Mesenchymal stem cell (in vitro differentiated cells and primary cell): Measurements from ENCODE around the gene ZNF570.
A peak's percentile ranks its signal among the peaks of the same experiment; 100 is the strongest.

Experiments
- DNase-seq: peaks from one replicate; pipeline ENCODE4 v3.0.0-alpha.2; 2013
- H2AFZ ChIP-seq: one replicate; pipeline ENCODE4 v1.6.1; 2013; ENCODE audit warnings: low read depth, mild to moderate bottlenecking, control low read depth, inconsistent platforms, low read length, moderate library complexity
- H2AK5ac ChIP-seq: 2 replicates; pipeline ENCODE4 v1.6.1; 2013; ENCODE audit warnings: low read length, moderate library complexity, mild to moderate bottlenecking, inconsistent platforms; ENCODE audit not compliant: severe bottlenecking
- H2BK120ac ChIP-seq: one replicate; pipeline ENCODE4 v1.6.1; 2013; ENCODE audit warnings: low read depth, mild to moderate bottlenecking, inconsistent platforms, low read length, moderate library complexity
- H2BK12ac ChIP-seq, 2 experiments: one replicate each; pipeline ENCODE4 v1.6.1; 2013; ENCODE audit warnings: inconsistent platforms in 2 of 2, low read length in 2 of 2, mild to moderate bottlenecking in 2 of 2, moderate library complexity in 2 of 2, control low read depth in 1 of 2
- H2BK15ac ChIP-seq: one replicate; pipeline ENCODE4 v1.6.1; 2013; ENCODE audit warnings: mild to moderate bottlenecking, low read depth, inconsistent platforms; ENCODE audit not compliant: poor library complexity, severe bottlenecking
- H2BK5ac ChIP-seq: 2 replicates; pipeline ENCODE4 v1.6.1; 2013; ENCODE audit warnings: low read depth, mild to moderate bottlenecking, low read length, control low read depth, inconsistent platforms; ENCODE audit not compliant: poor library complexity, severe bottlenecking
- H3K14ac ChIP-seq, 2 experiments: one replicate each; pipeline ENCODE4 v1.6.1; 2013; ENCODE audit warnings: inconsistent platforms in 2 of 2, low read length in 2 of 2, control low read depth in 1 of 2, mild to moderate bottlenecking in 1 of 2, moderate library complexity in 1 of 2
- H3K18ac ChIP-seq, 2 experiments: one replicate each; pipeline ENCODE4 v1.6.1; 2013; ENCODE audit warnings: inconsistent platforms in 2 of 2, low read length in 2 of 2, control low read depth in 1 of 2, low read depth in 1 of 2, mild to moderate bottlenecking in 1 of 2
- H3K23ac ChIP-seq, 2 experiments: one replicate each; pipeline ENCODE4 v1.6.1; 2013; ENCODE audit warnings: inconsistent platforms in 2 of 2, low read length in 2 of 2, mild to moderate bottlenecking in 2 of 2, moderate library complexity in 2 of 2, control low read depth in 1 of 2
- H3K27ac ChIP-seq: 2 replicates; pipeline ENCODE4 v1.5.1; 2013; ENCODE audit warnings: mild to moderate bottlenecking, moderate library complexity, low read length, control low read depth, inconsistent platforms; ENCODE audit not compliant: poor library complexity, severe bottlenecking
- H3K27me3 ChIP-seq, 2 experiments: 2 replicates each; pipeline versions ENCODE4 v1.6.1 to v1.7.0; 2013; ENCODE audit warnings: low read length in 2 of 2, mild to moderate bottlenecking in 2 of 2, moderate library complexity in 2 of 2, control low read depth in 1 of 2, inconsistent platforms in 1 of 2; ENCODE audit not compliant: control insufficient read depth in 1 of 2, insufficient read depth in 1 of 2
- H3K36me3 ChIP-seq, 2 experiments: 2 replicates each; pipeline versions ENCODE4 v1.6.1 to v1.7.0; 2013; ENCODE audit warnings: low read length in 2 of 2, control low read depth in 1 of 2, inconsistent platforms in 1 of 2, low read depth in 1 of 2, mild to moderate bottlenecking in 1 of 2; ENCODE audit not compliant: insufficient read depth in 2 of 2, control insufficient read depth in 1 of 2
- H3K4ac ChIP-seq, 2 experiments: one replicate each; pipeline ENCODE4 v1.6.1; 2013; ENCODE audit warnings: inconsistent platforms in 2 of 2, low read length in 2 of 2, mild to moderate bottlenecking in 2 of 2, moderate library complexity in 2 of 2, control low read depth in 1 of 2, low read depth in 1 of 2
- H3K4me1 ChIP-seq: 2 replicates; pipeline ENCODE4 v1.6.1; 2013; ENCODE audit warnings: low read depth, low read length, control low read depth; ENCODE audit not compliant: control insufficient read depth, insufficient read depth
- H3K4me2 ChIP-seq: 2 replicates; pipeline ENCODE4 v1.6.1; 2013; ENCODE audit warnings: low read length, mild to moderate bottlenecking, inconsistent platforms; ENCODE audit not compliant: poor library complexity, severe bottlenecking
- H3K4me3 ChIP-seq, 2 experiments: 2 replicates each; pipeline versions ENCODE4 v1.5.1 to v1.7.0; 2013; ENCODE audit warnings: low read length in 2 of 2, mild to moderate bottlenecking in 2 of 2, control low read depth in 1 of 2, low read depth in 1 of 2; ENCODE audit not compliant: insufficient read depth in 1 of 2
- H3K79me1 ChIP-seq: replicated peaks from 2 replicates; pipeline ENCODE4 v1.6.1; 2013; ENCODE audit warnings: mild to moderate bottlenecking, control low read depth, low read length, inconsistent platforms; ENCODE audit not compliant: poor library complexity, severe bottlenecking
- H3K9ac ChIP-seq: 2 replicates; pipeline ENCODE4 v1.7.0; 2013; ENCODE audit warnings: mild to moderate bottlenecking, low read length, moderate library complexity
- H3K9me3 ChIP-seq: 2 replicates; pipeline ENCODE4 v1.7.0; 2013; ENCODE audit warnings: mild to moderate bottlenecking, low read length; ENCODE audit not compliant: control insufficient read depth
- H4K8ac ChIP-seq: one replicate; pipeline ENCODE4 v1.6.1; 2013; ENCODE audit warnings: inconsistent platforms, mild to moderate bottlenecking, low read length, moderate library complexity
- H4K91ac ChIP-seq: one replicate; pipeline ENCODE4 v1.6.1; 2013; ENCODE audit warnings: mild to moderate bottlenecking, low read length, inconsistent platforms
- WGBS: methylation state at CpG from one replicate; pipeline ENCODE4 v1.1.7; 2013; ENCODE audit warnings: mixed read lengths; 5-methylcytosine and 5-hydroxymethylcytosine counted together

ZNF570 gene

DNA sequence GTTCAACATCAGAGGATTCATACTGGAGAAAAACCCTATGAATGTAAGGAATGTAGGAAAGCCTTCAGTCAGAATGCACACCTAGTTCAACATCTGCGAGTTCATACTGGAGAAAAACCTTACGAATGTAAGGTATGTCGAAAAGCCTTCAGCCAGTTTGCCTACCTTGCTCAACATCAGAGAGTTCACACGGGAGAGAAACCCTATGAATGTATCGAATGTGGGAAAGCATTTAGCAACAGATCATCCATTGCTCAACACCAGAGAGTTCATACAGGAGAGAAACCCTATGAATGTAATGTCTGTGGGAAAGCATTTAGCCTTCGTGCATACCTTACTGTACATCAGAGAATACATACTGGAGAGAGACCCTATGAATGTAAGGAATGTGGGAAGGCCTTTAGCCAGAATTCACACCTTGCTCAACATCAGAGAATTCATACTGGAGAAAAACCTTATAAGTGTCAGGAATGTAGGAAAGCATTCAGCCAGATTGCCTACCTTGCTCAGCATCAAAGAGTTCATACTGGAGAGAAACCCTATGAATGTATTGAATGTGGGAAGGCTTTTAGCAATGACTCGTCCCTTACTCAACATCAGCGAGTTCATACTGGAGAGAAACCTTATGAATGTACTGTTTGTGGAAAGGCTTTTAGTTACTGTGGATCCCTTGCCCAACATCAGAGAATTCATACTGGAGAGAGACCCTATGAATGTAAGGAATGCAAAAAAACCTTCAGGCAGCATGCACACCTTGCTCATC is 15.4 kb downstream of the ZNF570 start:
- no peak overlapping the region for H3K27ac ChIP-seq
- no peak overlapping the region for H3K4me2 ChIP-seq
- H3K36me3 ChIP-seq = peaks cover 29 to 56% of the 10 kb centered on the region in 2 experiments
- H4K8ac ChIP-seq = no peak overlapping the region
- H3K27me3 ChIP-seq = no peaks in the 10 kb centered on the region
- H3K18ac ChIP-seq = no peak overlapping the region
- H3K4me1 ChIP-seq = no peaks in the 10 kb centered on the region
- no peak overlapping the region for H2AFZ ChIP-seq
- H3K9ac ChIP-seq = no peak overlapping the region
- H4K91ac ChIP-seq = no peak overlapping the region
- H3K23ac ChIP-seq = no peak overlapping the region
- H3K14ac ChIP-seq = no peak overlapping the region
- H2BK15ac ChIP-seq = no peak overlapping the region
- H3K9me3 ChIP-seq = peaks cover 98% of the 10 kb centered on the region
- 97% methylated on average over 6 of the region's 8 CpGs for WGBS
- no peak overlapping the region for H2BK5ac ChIP-seq
- no peak overlapping the region for H2BK12ac ChIP-seq
- peak; percentile 8 for DNase-seq
- H3K79me1 ChIP-seq = peaks cover 3% of the 10 kb centered on the region
- peak overlapping the region in 1 of 2 experiments; percentile 64 for H3K4me3 ChIP-seq
- H3K4ac ChIP-seq = no peak overlapping the region
- H2AK5ac ChIP-seq = no peak overlapping the region
- H2BK120ac ChIP-seq = no peak overlapping the region

DNA sequence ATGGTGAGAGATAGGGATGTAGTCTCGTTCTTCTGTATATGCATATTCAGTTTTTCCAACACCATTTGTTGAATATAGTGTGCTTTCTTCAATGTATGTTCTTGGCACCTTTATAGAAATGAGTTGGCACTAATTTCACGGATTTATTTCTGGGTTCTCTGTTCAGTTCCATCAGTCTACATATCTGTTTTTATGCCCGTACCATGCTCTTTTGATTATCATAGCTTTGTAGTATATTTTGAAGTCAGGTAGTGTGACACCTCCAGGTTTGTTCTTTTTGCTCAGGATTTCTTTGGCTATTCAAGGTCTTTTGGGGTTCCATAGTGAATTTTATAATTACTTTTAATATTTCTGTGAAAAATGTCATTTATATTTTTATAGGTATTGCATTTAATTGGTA is 23.1 kb downstream of the ZNF570 start:
- H3K4ac ChIP-seq = no peak overlapping the region
- no peak overlapping the region for H3K4me3 ChIP-seq

DNA sequence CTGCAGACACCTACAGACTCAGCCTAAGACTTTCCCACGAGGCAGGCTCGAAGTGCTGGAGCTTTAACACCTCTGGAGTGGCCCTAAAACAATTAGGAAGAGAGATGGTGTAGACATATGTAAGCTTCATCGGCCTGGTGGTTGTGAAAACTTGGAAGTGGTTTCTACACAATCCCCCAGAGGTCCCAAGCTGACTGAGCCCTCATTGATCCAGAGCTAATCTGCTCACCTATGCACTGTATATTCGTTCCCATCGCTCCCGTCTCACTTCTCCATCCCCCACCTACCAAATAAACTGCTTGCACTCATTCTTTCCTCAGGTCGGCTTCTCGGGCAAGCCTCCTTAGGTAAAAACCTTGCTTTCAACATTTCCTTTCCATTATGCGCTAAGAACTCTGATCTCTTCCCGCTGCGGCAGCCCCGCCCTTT is 36.8 kb downstream of the ZNF570 start:
- 6% methylated on average over 10 of the region's 12 CpGs for WGBS
- no peak for DNase-seq
- H3K4me2 ChIP-seq = peak overlapping the region; percentile 46
- no peak overlapping the region for H2AK5ac ChIP-seq
- H4K91ac ChIP-seq = no peak overlapping the region
- no peak overlapping the region for H3K23ac ChIP-seq
- H2BK120ac ChIP-seq = no peak overlapping the region
- peaks cover 0 to 6% of the 10 kb centered on the region in 2 experiments for H3K36me3 ChIP-seq
- H3K18ac ChIP-seq = peak overlapping the region in 1 of 2 experiments; percentile 71
- no peak overlapping the region for H2BK12ac ChIP-seq
- peaks cover 1% of the 10 kb centered on the region for H3K4me1 ChIP-seq
- H3K9ac ChIP-seq = peak overlapping the region; percentile 88
- no peak overlapping the region for H3K4ac ChIP-seq
- H3K9me3 ChIP-seq = peaks cover 76% of the 10 kb centered on the region
- peak overlapping the region; percentile 60 to 65 for H3K4me3 ChIP-seq
- H3K27me3 ChIP-seq = no peaks in the 10 kb centered on the region
- H3K79me1 ChIP-seq = no peaks in the 10 kb centered on the region
- no peak overlapping the region for H4K8ac ChIP-seq
- H2AFZ ChIP-seq = peak overlapping the region; percentile 83
- no peak overlapping the region for H2BK15ac ChIP-seq
- H3K27ac ChIP-seq = peak overlapping the region; percentile 88
- H3K14ac ChIP-seq = no peak overlapping the region
- no peak overlapping the region for H2BK5ac ChIP-seq

More for the DNA sequence above, 23.1 kb downstream of the ZNF570 start:
- H3K4me2 ChIP-seq = no peak overlapping the region
- peaks cover 69% of the 10 kb centered on the region for H3K9me3 ChIP-seq
- DNase-seq = no peak
- no peaks in the 10 kb centered on the region for H3K36me3 ChIP-seq
- no peak overlapping the region for H4K91ac ChIP-seq
- no peak overlapping the region for H2BK12ac ChIP-seq
- no peak overlapping the region for H3K18ac ChIP-seq
- H3K9ac ChIP-seq = no peak overlapping the region
- 71% methylated on average over 2 of the region's 3 CpGs for WGBS
- H2BK5ac ChIP-seq = no peak overlapping the region
- H3K14ac ChIP-seq = no peak overlapping the region
- no peak overlapping the region for H3K23ac ChIP-seq
- H3K79me1 ChIP-seq = no peaks in the 10 kb centered on the region
- H2BK120ac ChIP-seq = no peak overlapping the region
- H2BK15ac ChIP-seq = no peak overlapping the region
- H4K8ac ChIP-seq = no peak overlapping the region
- no peak overlapping the region for H3K27ac ChIP-seq
- no peaks in the 10 kb centered on the region for H3K4me1 ChIP-seq
- no peak overlapping the region for H2AFZ ChIP-seq
- no peak overlapping the region for H2AK5ac ChIP-seq
- H3K27me3 ChIP-seq = no peaks in the 10 kb centered on the region

DNA sequence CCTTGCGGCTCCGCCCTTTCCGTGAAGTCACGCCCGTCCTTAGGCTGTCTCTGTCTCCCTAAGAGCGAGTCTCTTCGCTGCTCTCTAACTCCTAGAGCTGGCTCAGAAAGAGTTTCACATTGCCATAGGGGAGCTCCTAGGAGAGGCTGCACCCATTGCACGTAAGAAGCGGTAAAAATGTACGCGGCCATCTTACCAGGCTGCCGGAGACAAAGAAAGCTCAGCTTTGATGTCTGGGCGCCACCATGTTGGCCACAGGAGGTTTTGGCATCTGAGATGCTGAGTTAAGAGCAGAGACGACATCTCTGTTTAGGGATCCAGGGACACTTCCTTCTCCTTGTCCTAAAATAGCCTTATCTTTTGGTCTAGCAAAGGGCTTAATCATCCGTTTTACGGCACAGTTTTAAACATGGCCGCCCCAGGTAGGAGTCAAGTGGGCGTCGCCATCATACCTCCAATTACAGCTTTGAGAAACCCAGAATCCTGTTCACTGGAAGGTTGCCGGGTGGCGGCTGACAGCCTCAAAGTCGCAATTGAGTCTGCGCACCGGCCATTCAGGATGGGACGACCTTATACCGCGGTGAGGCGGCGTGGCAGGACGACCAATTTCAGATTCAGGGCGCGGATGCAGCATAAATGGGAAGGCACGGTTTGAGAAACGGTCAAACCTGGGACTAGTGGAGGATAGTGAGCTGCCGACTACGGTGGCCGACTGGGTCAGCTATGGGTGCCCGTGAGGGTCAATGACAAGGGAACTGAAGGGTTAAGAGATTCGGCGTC is 37.4 kb downstream of the ZNF570 start, which contains the start of gene ZNF793:
Gene ZNF793, plus strand, starts transcription at position 553 of the 780 bp plus-strand sequence. CDS start 16,501 bp downstream, outside the sequence.
- Histone ChIP-seq H2BK15ac (no peak within 1 kb of the TSS), H3K4me3 (peak within 1 kb of the TSS; percentile 60 to 65), H3K18ac (peak within 1 kb of the TSS; percentile 40 to 71), H3K23ac (peak within 1 kb of the TSS in 1 of 2 experiments; percentile 35), H2BK120ac (peak within 1 kb of the TSS; percentile 4), H3K4me1 (peaks cover 1% of the 10 kb centered on the region), H3K27ac (peak within 1 kb of the TSS; percentile 88), H4K91ac (peak within 1 kb of the TSS; percentile 48), H4K8ac (peak within 1 kb of the TSS; percentile 20), H2AK5ac (no peak within 1 kb of the TSS), H2AFZ (peak within 1 kb of the TSS; percentile 83), H3K27me3 (no peaks in the 10 kb centered on the region), H3K36me3 (peaks cover 0 to 10% of the 10 kb centered on the region in 2 experiments), H2BK12ac (no peak within 1 kb of the TSS), H3K9me3 (peaks cover 75% of the 10 kb centered on the region), H3K4me2 (peak within 1 kb of the TSS; percentile 59), H3K79me1 (no peaks in the 10 kb centered on the region), H2BK5ac (no peak within 1 kb of the TSS), H3K14ac (peak within 1 kb of the TSS in 1 of 2 experiments; percentile 38), H3K9ac (peak within 1 kb of the TSS; percentile 88), H3K4ac (peak within 1 kb of the TSS; percentile 3 to 11)
- peak; percentile 82 for DNase-seq
- WGBS = 1% methylated on average over 40 of the region's 40 CpGs
